ENCODE results near the gene LRRFIP1.
A peak's percentile ranks its signal among the peaks of the same experiment; 100 is the strongest.

LRRFIP1 gene

GRCh38 chr2:237585590-237586221 is 41.7 kb upstream of the LRRFIP1 start:
- TF ChIP-seq, protein P1, sequence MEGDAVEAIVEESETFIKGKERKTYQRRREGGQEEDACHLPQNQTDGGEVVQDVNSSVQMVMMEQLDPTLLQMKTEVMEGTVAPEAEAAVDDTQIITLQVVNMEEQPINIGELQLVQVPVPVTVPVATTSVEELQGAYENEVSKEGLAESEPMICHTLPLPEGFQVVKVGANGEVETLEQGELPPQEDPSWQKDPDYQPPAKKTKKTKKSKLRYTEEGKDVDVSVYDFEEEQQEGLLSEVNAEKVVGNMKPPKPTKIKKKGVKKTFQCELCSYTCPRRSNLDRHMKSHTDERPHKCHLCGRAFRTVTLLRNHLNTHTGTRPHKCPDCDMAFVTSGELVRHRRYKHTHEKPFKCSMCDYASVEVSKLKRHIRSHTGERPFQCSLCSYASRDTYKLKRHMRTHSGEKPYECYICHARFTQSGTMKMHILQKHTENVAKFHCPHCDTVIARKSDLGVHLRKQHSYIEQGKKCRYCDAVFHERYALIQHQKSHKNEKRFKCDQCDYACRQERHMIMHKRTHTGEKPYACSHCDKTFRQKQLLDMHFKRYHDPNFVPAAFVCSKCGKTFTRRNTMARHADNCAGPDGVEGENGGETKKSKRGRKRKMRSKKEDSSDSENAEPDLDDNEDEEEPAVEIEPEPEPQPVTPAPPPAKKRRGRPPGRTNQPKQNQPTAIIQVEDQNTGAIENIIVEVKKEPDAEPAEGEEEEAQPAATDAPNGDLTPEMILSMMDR (conservative IDR thresholded peaks at IDR 0.05; ENCODE audit: low read depth, low read length), result no peak
- DNase-seq (ENCODE audit: low read depth), result no peak

GRCh38 chr2:237588044-237588696 is 39.2 kb upstream of the LRRFIP1 start:
- DNase-seq (ENCODE audit: low read depth), result no peak
- TF ChIP-seq, protein P1 (conservative IDR thresholded peaks at IDR 0.05; ENCODE audit: low read depth, low read length), result no peak
- H3K4me3 ChIP-seq (ENCODE audit: low read length), result no peak overlapping the region

More at GRCh38 chr2:237585590-237586221, 41.7 kb upstream of the LRRFIP1 start:
- no peak overlapping the region for H3K4me3 ChIP-seq (ENCODE audit: low read length)

GRCh38 chr2:237590272-237591140 is 36.9 kb upstream of the LRRFIP1 start, which contains the start of gene RAB17:
RAB17 (minus strand) TSS chr2:237590734; CDS start chr2:237586154, 4,580 bp downstream.
- no peak for DNase-seq (ENCODE audit: low read depth)
- TF ChIP-seq, protein P1 (conservative IDR thresholded peaks at IDR 0.05; ENCODE audit: low read depth, low read length), result no peak
- H3K4me3 ChIP-seq (ENCODE audit: low read length), result peak within 1 kb of the TSS; percentile 11

GRCh38 chr2:237591141-237591881 is 36.1 kb upstream of the LRRFIP1 start:
- no peak for DNase-seq (ENCODE audit: low read depth)
- TF ChIP-seq, protein P1 (conservative IDR thresholded peaks at IDR 0.05; ENCODE audit: low read depth, low read length), result no peak
- no peak overlapping the region for H3K4me3 ChIP-seq (ENCODE audit: low read length)

- no peak overlapping the region for H3K4me3 ChIP-seq (ENCODE audit: low read length)
- no peak for DNase-seq (ENCODE audit: low read depth)
- TF ChIP-seq, protein P1 (conservative IDR thresholded peaks at IDR 0.05; ENCODE audit: low read depth, low read length), result no peak
Measured at GRCh38 chr2:237592425-237592980, 34.9 kb upstream of the LRRFIP1 start.

GRCh38 chr2:237593036-237593435 is 34.4 kb upstream of the LRRFIP1 start:
- no peak overlapping the region for H3K4me3 ChIP-seq (ENCODE audit: low read length)
- TF ChIP-seq, protein P1 (conservative IDR thresholded peaks at IDR 0.05; ENCODE audit: low read depth, low read length), result no peak
- DNase-seq (ENCODE audit: low read depth), result no peak
